Ovary (tissue), 9 donors: Measurements from ENCODE around the gene CCDC63. TPM values are rescaled to one million over a fixed set of nuclear protein-coding genes. Genes with fewer than 3 reads are reported as not detected.

ENCODE experiments used
- DNase-seq, 5 donors: peaks; one replicate each; pipeline ENCODE4 v3.0.0-alpha.2; 2019 to 2020
- H3K27ac ChIP-seq, 2 donors: fragments of 200-600 bp; one replicate each; pipeline versions ENCODE4 v1.5.1 to v1.8.0; 2019 to 2022
- H3K27me3 ChIP-seq: fragments of 200-600 bp; one replicate; pipeline ENCODE4 v1.8.0; 2022
- H3K36me3 ChIP-seq: fragments of 200-600 bp; sonication (generic); one replicate; pipeline ENCODE4 v1.5.1; 2019
- H3K4me1 ChIP-seq: one replicate; pipeline ENCODE4 v1.8.1; 2013; ENCODE audit warnings: mild to moderate bottlenecking, moderate library complexity; ENCODE audit not compliant: insufficient read depth
- H3K4me3 ChIP-seq: fragments of 200-600 bp; sonication (generic); one replicate; pipeline ENCODE4 v1.5.1; 2017
- H3K9me3 ChIP-seq, 2 donors: fragments of 200-600 bp in 1 of 2; sonication (generic) in 1 of 2; one replicate each; pipeline versions ENCODE4 v1.5.1 to v1.8.1; 2013 to 2019; ENCODE audit warnings: mild to moderate bottlenecking in 1 of 2, moderate library complexity in 1 of 2
- EP300 ChIP-seq: sonication (generic); formaldehyde crosslinking; IDR thresholded peaks from one replicate; pipeline ENCODE4 v1.6.1; 2017; ENCODE audit warnings: antibody characterized with exemption
- POLR2A ChIP-seq: fragments of 450-650 bp; IDR thresholded peaks from one replicate; pipeline ENCODE4 v1.6.1; 2017; ENCODE audit warnings: antibody characterized with exemption, mild to moderate bottlenecking, moderate library complexity
- WGBS, 3 donors: extraction: QIAGEN DNeasy Blood & Tissue Kit in 1 of 3; methylation state at CpG; one replicate each; pipeline versions ENCODE4 v1.1.5 to v1.1.7; 2013 to 2017; 5-methylcytosine and 5-hydroxymethylcytosine counted together
- intact Hi-C, 4 donors: fragments of 100-400 bp; cut with DNase I; formaldehyde crosslinking; loops; one replicate each; pipeline versions ENCODE4 v1.11.0 to v1.15.1; 2022 to 2023
- polyA plus RNA-seq, 2 donors: library from polyadenylated mRNA; stranded (reverse); fragments of 200-250 nt in 1 of 2; fragments of 350-450 nt in 1 of 2; fragmentation: Illumina TruSeq in 1 of 2; extraction: RNeasy Lipid Tissue Mini Kit (QIAGEN cat#74804) in 1 of 2; gene quantifications; one replicate each; pipeline ENCODE4 v1.2.3, GENCODE V29; 2013 to 2014
- total RNA-seq, 7 donors: library from RNA; depleted of rRNA in 2 of 7; stranded (reverse); fragments of >200 nt in 2 of 7; fragmentation: NEBNext Ultra II Directional in 3 of 7; extraction: Animal tissue kit (Norgen Biotek cat#: 25700) in 3 of 7; gene quantifications; one replicate each; pipeline versions ENCODE4 v1.1.0 to v1.2.4, GENCODE V29; 2016 to 2023
- TF ChIP-seq, protein P1 (sequence below), 3 donors: fragments of 450-650 bp in 2 of 3; fragments of 200-600 bp in 1 of 3; IDR thresholded peaks; one replicate each; pipeline versions ENCODE4 v1.5.1 to v1.8.0; 2016 to 2022; ENCODE audit warnings: antibody characterized with exemption in 3 of 3, mild to moderate bottlenecking in 1 of 3
- donor health status: DM: no; HTN: no; CAD: no; lungs with moderate emphysema.
- donor health status: DM: no; HTN: no; CAD: no.
- donor health status: Bipolar disorder and iron deficiency.
- donor health status: DM: yes; HTN: yes; CAD: no.
- donor health status: DM: no; HTN: no; CAD: no.
- donor health status: DM: yes; HTN: yes; CAD: no.

CCDC63 gene
- total and polyA plus RNA-seq, 9 donors: not detected

DNA sequence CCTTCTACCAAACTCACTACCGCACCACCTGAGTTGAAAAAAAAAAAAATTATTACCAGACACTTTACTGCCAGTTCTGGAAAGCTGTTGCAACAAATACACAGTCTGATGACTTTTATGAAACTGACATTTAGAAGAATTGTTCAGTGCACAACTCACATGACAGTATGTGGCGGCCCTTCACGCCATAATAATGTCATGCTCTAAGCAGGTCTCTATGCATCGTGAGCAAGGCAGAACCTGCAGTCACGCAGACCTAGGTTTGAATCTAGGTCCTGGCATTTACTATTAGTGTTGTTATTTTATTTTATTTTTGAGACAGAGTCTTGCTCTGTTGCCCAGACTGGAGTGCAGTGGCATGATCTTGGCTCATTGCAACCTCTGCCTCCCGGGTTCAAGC is 65.5 kb downstream of the CCDC63 start:
- WGBS, 3 donors: 80 to 84% (median 83%) methylated on average over 6 of the region's 6 CpGs
- no peak overlapping the region for H3K4me3 ChIP-seq
- no peak overlapping the region for H3K27ac ChIP-seq
- no peak for TF ChIP-seq EP300
- no peak for TF ChIP-seq POLR2A
- TF ChIP-seq, protein P1, sequence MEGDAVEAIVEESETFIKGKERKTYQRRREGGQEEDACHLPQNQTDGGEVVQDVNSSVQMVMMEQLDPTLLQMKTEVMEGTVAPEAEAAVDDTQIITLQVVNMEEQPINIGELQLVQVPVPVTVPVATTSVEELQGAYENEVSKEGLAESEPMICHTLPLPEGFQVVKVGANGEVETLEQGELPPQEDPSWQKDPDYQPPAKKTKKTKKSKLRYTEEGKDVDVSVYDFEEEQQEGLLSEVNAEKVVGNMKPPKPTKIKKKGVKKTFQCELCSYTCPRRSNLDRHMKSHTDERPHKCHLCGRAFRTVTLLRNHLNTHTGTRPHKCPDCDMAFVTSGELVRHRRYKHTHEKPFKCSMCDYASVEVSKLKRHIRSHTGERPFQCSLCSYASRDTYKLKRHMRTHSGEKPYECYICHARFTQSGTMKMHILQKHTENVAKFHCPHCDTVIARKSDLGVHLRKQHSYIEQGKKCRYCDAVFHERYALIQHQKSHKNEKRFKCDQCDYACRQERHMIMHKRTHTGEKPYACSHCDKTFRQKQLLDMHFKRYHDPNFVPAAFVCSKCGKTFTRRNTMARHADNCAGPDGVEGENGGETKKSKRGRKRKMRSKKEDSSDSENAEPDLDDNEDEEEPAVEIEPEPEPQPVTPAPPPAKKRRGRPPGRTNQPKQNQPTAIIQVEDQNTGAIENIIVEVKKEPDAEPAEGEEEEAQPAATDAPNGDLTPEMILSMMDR (IDR thresholded peaks at IDR 0.05): no peak
- H3K4me1 ChIP-seq: no peaks in the 10 kb centered on the region
- no peak for DNase-seq
- H3K27me3 ChIP-seq: no peaks in the 10 kb centered on the region
- H3K9me3 ChIP-seq: no peaks in the 10 kb centered on the region
- H3K36me3 ChIP-seq: no peaks in the 10 kb centered on the region
- intact Hi-C loops: no loop called here

DNA sequence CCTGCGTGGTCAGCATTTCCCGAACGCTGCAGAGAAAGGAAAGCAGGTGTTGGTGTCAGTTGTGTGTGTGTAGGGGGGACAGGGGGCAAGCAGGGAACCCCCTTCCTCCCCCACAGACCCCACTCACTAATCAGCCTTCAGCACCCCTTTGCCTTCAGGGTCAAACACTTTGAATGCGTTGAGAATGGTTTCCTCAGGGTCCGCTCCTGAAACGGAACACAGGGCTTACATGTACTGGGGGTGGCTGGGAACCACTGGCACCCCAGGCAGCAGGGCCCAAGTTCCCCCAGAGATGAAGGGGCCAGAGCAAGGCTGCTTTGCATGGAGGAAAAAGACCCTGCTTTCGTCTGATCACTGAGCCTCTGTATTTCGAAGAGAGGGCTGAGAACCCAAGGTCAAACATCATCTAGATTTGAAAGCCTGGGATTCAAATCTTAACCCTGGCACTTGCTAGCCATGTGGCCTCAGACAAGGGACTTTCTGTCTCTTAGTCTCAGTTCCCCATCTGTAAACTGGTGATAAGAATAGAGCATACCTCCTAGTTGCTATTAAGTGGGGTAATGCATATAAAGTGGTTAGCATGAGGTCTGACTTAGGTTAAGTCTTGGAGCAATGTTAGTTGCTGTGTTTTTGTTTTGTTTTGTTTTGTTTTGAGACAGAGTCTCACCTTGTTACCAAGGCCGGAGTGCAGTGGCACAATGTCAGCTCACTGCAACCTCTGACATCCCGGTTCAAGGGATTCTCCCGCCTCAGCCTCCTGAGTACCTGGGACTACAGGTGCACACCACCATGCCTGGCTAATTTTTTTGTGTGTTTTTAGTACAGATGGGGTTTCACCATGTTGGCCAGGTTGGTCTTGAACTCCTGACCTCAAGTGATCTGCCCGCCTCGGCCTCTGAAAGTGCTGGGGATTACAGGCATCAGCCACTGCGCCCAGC is 66.6 kb downstream of the CCDC63 start:
- Histone ChIP-seq H3K4me3 (no peak overlapping the region), H3K27me3 (no peaks in the 10 kb centered on the region), H3K27ac (no peak overlapping the region), H3K36me3 (no peaks in the 10 kb centered on the region), H3K9me3 (no peaks in the 10 kb centered on the region), H3K4me1 (no peaks in the 10 kb centered on the region)
- intact Hi-C loops: no loop called here
- 75 to 81% (median 76%) methylated on average over 14 of the region's 14 CpGs for WGBS, 3 donors
- TF ChIP-seq EP300: no peak
- TF ChIP-seq, protein P1 (IDR thresholded peaks at IDR 0.05): no peak
- no peak for TF ChIP-seq POLR2A
- DNase-seq: no peak

DNA sequence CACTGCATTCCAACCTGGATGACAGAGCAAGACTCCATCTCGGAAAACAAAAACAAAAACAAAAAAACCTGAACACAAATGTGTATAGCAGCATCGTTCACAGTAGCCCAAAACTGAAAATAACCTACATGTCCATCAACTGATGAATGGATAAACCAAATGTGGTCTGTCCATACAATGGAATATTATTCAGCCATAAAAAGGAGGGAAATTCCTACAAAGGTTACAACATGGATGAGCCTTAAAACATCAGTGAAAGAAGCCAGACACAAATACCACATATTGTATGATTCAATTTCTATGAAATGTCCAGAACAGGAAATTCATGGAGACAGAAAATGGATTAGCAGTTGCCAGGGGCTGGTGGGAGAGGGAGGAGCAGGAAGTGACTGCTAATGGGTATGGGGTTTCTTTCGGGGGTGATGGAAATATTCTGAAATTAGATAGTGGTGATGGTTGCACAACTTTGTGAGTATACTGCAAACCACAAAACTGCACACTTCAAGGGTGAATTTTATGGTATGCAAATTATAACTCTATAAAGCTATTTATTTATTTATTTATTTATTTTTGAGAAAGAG is 69.6 kb downstream of the CCDC63 start:
- intact Hi-C loops: no loop called here
- no peak for DNase-seq
- TF ChIP-seq, protein P1 (IDR thresholded peaks at IDR 0.05): no peak
- TF ChIP-seq POLR2A: no peak
- no peak for TF ChIP-seq EP300
- H3K27ac ChIP-seq: no peak overlapping the region
- 82 to 85% (median 83%) methylated on average over 3 of the region's 3 CpGs for WGBS, 3 donors
- no peaks in the 10 kb centered on the region for H3K9me3 ChIP-seq
- H3K27me3 ChIP-seq: no peaks in the 10 kb centered on the region
- H3K4me3 ChIP-seq: no peak overlapping the region
- H3K4me1 ChIP-seq: no peaks in the 10 kb centered on the region
- no peaks in the 10 kb centered on the region for H3K36me3 ChIP-seq

DNA sequence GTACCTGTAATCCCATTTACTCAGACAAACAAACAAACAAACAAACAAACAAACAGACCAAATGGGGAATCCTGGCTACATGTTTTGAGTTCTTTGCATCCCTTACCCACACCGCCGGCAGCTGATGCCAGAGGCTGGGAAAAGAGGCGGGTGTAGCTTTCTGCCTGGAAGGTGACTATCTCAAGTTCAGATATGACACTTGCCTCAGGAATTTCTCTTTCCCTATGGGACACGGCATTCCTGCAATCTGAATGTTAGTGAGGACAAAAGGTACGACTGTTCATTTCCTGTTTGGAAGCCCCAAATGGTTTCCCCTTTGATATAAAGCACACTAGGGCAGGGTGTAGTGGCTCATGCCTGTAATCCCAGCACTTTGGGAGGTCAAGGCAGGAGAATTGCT is 70.7 kb downstream of the CCDC63 start:
- Histone ChIP-seq H3K27me3 (no peaks in the 10 kb centered on the region), H3K27ac (no peak overlapping the region), H3K36me3 (no peaks in the 10 kb centered on the region), H3K9me3 (no peaks in the 10 kb centered on the region), H3K4me1 (no peaks in the 10 kb centered on the region), H3K4me3 (no peak overlapping the region)
- TF ChIP-seq POLR2A: no peak
- no peak for TF ChIP-seq EP300
- TF ChIP-seq, protein P1 (IDR thresholded peaks at IDR 0.05): no peak
- WGBS, 3 donors: 32 to 53% (median 33%) methylated on average over 5 of the region's 5 CpGs
- intact Hi-C loops: no loop called here
- DNase-seq: no peak
